ENCODE results near the gene ANK2. TPM values are rescaled to one million over a fixed set of nuclear protein-coding genes. Genes with fewer than 3 reads are reported as not detected.
A peak's percentile ranks its signal among the peaks of the same experiment; 100 is the strongest.

ANK2 gene
- total and polyA plus RNA-seq, 2 experiments from 2014 or later = 7.7 to 40.4 TPM

DNA sequence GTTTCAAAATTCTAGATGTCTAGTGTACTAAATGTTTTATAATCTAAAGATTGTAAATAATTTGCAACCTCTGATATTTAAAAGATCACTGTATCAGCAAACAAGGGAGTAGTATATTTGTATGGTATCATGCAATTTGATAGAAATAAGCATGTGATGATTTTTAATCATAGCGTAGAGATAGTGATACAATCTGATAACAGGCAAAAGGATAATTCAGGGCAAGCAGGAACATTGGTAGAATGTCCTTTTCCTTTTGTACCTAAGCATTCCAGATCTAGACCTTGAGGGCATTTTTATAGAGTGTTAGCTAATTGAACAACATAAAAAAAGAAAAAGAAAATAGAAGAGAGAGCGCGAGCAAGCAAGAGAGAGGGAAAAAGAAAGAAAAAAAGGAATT is 1.4 kb downstream of the ANK2 start:
- H3K79me2 ChIP-seq (replicated peaks; ENCODE audit: insufficient read depth) = peaks cover 20% of the 10 kb centered on the region
- Mint-ChIP-seq H3K27ac (peak overlapping the region; percentile 7; the same call in 1 of the 2 replicates), H3K27me3 (ENCODE audit: insufficient read depth, low read depth, poor library complexity) (peaks cover 4% of the 10 kb centered on the region), H3K4me3 (no peak overlapping the region; the same call in 2 of the 3 replicates), H3K4me1 (peaks cover 20% of the 10 kb centered on the region), H3K36me3 (ENCODE audit: low read depth) (no peaks in the 10 kb centered on the region), H3K9me3 (no peaks in the 10 kb centered on the region)
- H3K4me1 ChIP-seq (ENCODE audit: insufficient read depth) = peaks cover 33% of the 10 kb centered on the region
- H3K36me3 ChIP-seq (ENCODE audit: insufficient read depth) = no peaks in the 10 kb centered on the region
- no peak for TF ChIP-seq ZNF331 (CRISPR knock-in tag; IDR thresholded peaks at IDR 0.05; ENCODE audit: low read depth)
- TF ChIP-seq JUNB (IDR thresholded peaks at IDR 0.05; ENCODE audit: unreplicated experiment) = no peak
- TF ChIP-seq EZH2phosphoT487 (IDR thresholded peaks at IDR 0.05; ENCODE audit: unreplicated experiment) = no peak
- no peak for TF ChIP-seq CREB1 (CRISPR knock-in tag; IDR thresholded peaks at IDR 0.05; ENCODE audit: low read depth)
- TF ChIP-seq STAT1 (IDR thresholded peaks at IDR 0.05; ENCODE audit: unreplicated experiment) = no peak
- TF ChIP-seq, protein P1, sequence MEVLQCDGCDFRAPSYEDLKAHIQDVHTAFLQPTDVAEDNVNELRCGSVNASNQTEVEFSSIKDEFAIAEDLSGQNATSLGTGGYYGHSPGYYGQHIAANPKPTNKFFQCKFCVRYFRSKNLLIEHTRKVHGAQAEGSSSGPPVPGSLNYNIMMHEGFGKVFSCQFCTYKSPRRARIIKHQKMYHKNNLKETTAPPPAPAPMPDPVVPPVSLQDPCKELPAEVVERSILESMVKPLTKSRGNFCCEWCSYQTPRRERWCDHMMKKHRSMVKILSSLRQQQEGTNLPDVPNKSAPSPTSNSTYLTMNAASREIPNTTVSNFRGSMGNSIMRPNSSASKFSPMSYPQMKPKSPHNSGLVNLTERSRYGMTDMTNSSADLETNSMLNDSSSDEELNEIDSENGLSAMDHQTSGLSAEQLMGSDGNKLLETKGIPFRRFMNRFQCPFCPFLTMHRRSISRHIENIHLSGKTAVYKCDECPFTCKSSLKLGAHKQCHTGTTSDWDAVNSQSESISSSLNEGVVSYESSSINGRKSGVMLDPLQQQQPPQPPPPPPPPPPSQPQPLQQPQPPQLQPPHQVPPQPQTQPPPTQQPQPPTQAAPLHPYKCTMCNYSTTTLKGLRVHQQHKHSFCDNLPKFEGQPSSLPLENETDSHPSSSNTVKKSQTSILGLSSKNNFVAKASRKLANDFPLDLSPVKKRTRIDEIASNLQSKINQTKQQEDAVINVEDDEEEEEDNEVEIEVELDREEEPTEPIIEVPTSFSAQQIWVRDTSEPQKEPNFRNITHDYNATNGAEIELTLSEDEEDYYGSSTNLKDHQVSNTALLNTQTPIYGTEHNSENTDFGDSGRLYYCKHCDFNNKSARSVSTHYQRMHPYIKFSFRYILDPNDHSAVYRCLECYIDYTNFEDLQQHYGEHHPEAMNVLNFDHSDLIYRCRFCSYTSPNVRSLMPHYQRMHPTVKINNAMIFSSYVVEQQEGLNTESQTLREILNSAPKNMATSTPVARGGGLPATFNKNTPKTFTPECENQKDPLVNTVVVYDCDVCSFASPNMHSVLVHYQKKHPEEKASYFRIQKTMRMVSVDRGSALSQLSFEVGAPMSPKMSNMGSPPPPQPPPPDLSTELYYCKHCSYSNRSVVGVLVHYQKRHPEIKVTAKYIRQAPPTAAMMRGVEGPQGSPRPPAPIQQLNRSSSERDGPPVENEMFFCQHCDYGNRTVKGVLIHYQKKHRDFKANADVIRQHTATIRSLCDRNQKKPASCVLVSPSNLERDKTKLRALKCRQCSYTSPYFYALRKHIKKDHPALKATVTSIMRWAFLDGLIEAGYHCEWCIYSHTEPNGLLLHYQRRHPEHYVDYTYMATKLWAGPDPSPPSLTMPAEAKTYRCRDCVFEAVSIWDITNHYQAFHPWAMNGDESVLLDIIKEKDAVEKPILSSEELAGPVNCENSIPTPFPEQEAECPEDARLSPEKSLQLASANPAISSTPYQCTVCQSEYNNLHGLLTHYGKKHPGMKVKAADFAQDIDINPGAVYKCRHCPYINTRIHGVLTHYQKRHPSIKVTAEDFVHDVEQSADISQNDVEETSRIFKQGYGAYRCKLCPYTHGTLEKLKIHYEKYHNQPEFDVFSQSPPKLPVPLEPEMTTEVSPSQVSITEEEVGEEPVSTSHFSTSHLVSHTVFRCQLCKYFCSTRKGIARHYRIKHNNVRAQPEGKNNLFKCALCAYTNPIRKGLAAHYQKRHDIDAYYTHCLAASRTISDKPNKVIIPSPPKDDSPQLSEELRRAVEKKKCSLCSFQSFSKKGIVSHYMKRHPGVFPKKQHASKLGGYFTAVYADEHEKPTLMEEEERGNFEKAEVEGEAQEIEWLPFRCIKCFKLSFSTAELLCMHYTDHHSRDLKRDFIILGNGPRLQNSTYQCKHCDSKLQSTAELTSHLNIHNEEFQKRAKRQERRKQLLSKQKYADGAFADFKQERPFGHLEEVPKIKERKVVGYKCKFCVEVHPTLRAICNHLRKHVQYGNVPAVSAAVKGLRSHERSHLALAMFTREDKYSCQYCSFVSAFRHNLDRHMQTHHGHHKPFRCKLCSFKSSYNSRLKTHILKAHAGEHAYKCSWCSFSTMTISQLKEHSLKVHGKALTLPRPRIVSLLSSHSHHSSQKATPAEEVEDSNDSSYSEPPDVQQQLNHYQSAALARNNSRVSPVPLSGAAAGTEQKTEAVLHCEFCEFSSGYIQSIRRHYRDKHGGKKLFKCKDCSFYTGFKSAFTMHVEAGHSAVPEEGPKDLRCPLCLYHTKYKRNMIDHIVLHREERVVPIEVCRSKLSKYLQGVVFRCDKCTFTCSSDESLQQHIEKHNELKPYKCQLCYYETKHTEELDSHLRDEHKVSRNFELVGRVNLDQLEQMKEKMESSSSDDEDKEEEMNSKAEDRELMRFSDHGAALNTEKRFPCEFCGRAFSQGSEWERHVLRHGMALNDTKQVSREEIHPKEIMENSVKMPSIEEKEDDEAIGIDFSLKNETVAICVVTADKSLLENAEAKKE (CRISPR knock-in tag; IDR thresholded peaks at IDR 0.05) = no peak
- TF ChIP-seq POLR2AphosphoS5 (IDR thresholded peaks at IDR 0.05; ENCODE audit: low read depth) = no peak
- TF ChIP-seq NANOG (IDR thresholded peaks at IDR 0.05; ENCODE audit: borderline replicate concordance) = no peak
- TF ChIP-seq, protein P2, sequence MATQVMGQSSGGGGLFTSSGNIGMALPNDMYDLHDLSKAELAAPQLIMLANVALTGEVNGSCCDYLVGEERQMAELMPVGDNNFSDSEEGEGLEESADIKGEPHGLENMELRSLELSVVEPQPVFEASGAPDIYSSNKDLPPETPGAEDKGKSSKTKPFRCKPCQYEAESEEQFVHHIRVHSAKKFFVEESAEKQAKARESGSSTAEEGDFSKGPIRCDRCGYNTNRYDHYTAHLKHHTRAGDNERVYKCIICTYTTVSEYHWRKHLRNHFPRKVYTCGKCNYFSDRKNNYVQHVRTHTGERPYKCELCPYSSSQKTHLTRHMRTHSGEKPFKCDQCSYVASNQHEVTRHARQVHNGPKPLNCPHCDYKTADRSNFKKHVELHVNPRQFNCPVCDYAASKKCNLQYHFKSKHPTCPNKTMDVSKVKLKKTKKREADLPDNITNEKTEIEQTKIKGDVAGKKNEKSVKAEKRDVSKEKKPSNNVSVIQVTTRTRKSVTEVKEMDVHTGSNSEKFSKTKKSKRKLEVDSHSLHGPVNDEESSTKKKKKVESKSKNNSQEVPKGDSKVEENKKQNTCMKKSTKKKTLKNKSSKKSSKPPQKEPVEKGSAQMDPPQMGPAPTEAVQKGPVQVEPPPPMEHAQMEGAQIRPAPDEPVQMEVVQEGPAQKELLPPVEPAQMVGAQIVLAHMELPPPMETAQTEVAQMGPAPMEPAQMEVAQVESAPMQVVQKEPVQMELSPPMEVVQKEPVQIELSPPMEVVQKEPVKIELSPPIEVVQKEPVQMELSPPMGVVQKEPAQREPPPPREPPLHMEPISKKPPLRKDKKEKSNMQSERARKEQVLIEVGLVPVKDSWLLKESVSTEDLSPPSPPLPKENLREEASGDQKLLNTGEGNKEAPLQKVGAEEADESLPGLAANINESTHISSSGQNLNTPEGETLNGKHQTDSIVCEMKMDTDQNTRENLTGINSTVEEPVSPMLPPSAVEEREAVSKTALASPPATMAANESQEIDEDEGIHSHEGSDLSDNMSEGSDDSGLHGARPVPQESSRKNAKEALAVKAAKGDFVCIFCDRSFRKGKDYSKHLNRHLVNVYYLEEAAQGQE (IDR thresholded peaks at IDR 0.05; ENCODE audit: unreplicated experiment) = no peak
- TF ChIP-seq, protein P3, sequence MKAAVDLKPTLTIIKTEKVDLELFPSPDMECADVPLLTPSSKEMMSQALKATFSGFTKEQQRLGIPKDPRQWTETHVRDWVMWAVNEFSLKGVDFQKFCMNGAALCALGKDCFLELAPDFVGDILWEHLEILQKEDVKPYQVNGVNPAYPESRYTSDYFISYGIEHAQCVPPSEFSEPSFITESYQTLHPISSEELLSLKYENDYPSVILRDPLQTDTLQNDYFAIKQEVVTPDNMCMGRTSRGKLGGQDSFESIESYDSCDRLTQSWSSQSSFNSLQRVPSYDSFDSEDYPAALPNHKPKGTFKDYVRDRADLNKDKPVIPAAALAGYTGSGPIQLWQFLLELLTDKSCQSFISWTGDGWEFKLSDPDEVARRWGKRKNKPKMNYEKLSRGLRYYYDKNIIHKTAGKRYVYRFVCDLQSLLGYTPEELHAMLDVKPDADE (IDR thresholded peaks at IDR 0.05) = no peak
- TF ChIP-seq EZH2 (IDR thresholded peaks at IDR 0.05; ENCODE audit: low read depth, unreplicated experiment) = no peak
- TF ChIP-seq, protein P4, sequence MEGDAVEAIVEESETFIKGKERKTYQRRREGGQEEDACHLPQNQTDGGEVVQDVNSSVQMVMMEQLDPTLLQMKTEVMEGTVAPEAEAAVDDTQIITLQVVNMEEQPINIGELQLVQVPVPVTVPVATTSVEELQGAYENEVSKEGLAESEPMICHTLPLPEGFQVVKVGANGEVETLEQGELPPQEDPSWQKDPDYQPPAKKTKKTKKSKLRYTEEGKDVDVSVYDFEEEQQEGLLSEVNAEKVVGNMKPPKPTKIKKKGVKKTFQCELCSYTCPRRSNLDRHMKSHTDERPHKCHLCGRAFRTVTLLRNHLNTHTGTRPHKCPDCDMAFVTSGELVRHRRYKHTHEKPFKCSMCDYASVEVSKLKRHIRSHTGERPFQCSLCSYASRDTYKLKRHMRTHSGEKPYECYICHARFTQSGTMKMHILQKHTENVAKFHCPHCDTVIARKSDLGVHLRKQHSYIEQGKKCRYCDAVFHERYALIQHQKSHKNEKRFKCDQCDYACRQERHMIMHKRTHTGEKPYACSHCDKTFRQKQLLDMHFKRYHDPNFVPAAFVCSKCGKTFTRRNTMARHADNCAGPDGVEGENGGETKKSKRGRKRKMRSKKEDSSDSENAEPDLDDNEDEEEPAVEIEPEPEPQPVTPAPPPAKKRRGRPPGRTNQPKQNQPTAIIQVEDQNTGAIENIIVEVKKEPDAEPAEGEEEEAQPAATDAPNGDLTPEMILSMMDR (conservative IDR thresholded peaks at IDR 0.05; ENCODE audit: low read depth in 2 of 2) = no peak
- TF ChIP-seq ZNF114 (CRISPR knock-in tag; IDR thresholded peaks at IDR 0.05) = no peak
- no peaks in the 10 kb centered on the region for H4K20me1 ChIP-seq (replicated peaks; ENCODE audit: insufficient read depth)
- H3F3A ChIP-seq (replicated peaks; ENCODE audit: low read depth) = no peaks in the 10 kb centered on the region
- H3K27ac ChIP-seq (ENCODE audit: low read depth) = 0 out of 2 replicates have a peak overlapping the region, but pooled peaks have one; percentile 76
- H3K4me3 ChIP-seq = peak overlapping the region; percentile 49; the same call in 1 of the 2 replicates
- H3K4me2 ChIP-seq = peak overlapping the region; percentile 80
- H3K9me2 ChIP-seq (ENCODE audit: insufficient read depth) = no peaks in the 10 kb centered on the region
- no peak for DNase-seq (ENCODE audit: low spot score)
- no peak overlapping the region for H2AFZ ChIP-seq
- H3K27me3 ChIP-seq (ENCODE audit: insufficient read depth) = no peaks in the 10 kb centered on the region
- no peak for ATAC-seq
